ENCODE data around the gene ATF6B. TPM values are rescaled to one million over a fixed set of nuclear protein-coding genes. Genes with fewer than 3 reads are reported as not detected.
A peak's percentile ranks its signal among the peaks of the same experiment; 100 is the strongest.
"Not testable (repeated sequence)": the region's sequence is repeated elsewhere in the genome, so short reads cannot be mapped to it uniquely, and the experiment has no call there.

ATF6B gene
- polyA plus RNA-seq, 10 donors: 33.0 to 55.9 (median 41.5) TPM

GRCh38 chr6:32083812-32084768, 44.0 kb downstream of the ATF6B start:
- DNase-seq: no peak

GRCh38 chr6:32082935-32083334, 45.1 kb downstream of the ATF6B start:
- DNase-seq: peak in 1 of 3 donors; percentile 61

- DNase-seq: peak in 2 of 3 donors; percentile 75 to 87
Measured at GRCh38 chr6:32082478-32082877, 45.6 kb downstream of the ATF6B start.

- peak; percentile 75 to 88 (median 77) for DNase-seq
Measured at GRCh38 chr6:32081168-32081990, 46.7 kb downstream of the ATF6B start.

- peak in 1 of 3 donors; percentile 38 for DNase-seq
Measured at GRCh38 chr6:32079566-32080290, 48.3 kb downstream of the ATF6B start.

GRCh38 chr6:32076321-32076809, 51.7 kb downstream of the ATF6B start:
- peak; percentile 74 to 89 (median 86) for DNase-seq

GRCh38 chr6:32075781-32076180, 52.3 kb downstream of the ATF6B start:
- DNase-seq: no peak

- DNase-seq: no peak
Measured at GRCh38 chr6:32074996-32075532, 53.0 kb downstream of the ATF6B start.

- DNase-seq: no peak
Measured at GRCh38 chr6:32073613-32074012, 54.4 kb downstream of the ATF6B start.

- peak in 1 of 3 donors; percentile 45 for DNase-seq
Measured at GRCh38 chr6:32073101-32073500, 54.9 kb downstream of the ATF6B start.

- peak in 2 of 3 donors; percentile 86 to 92 for DNase-seq
Measured at GRCh38 chr6:32070814-32071543, 57.1 kb downstream of the ATF6B start.

GRCh38 chr6:32069878-32070515, 58.0 kb downstream of the ATF6B start:
- no peak for DNase-seq

- no peak for DNase-seq
Measured at GRCh38 chr6:32069460-32069859, 58.6 kb downstream of the ATF6B start.

- DNase-seq: no peak
Measured at GRCh38 chr6:32068867-32069266, 59.2 kb downstream of the ATF6B start.

GRCh38 chr6:32068315-32068714, 59.7 kb downstream of the ATF6B start:
- DNase-seq: not testable (repeated sequence)

GRCh38 chr6:32067521-32067920, 60.5 kb downstream of the ATF6B start:
- not testable (repeated sequence) for DNase-seq

Measured in muscle of back (tissue), 11 donors.